ENCODE data around the gene SLC12A7.

DNA sequence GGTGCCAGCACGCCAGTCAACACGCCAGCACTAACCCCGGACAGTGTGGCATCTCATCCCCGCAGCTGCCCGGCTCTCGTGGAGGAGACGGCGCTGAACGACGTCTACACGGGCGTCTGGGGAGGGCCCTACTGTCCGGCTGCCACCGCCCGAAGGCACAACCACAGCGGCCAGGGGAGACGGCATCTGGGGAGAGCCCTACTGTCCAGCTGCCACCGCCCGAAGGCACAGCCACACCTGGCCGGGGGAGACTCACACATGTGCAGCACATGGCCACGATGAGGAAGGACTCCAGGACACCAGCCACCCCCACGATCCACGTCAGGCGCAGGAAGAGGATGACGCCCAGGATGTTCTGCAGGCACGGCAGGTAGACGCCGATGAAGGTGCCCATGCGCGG, 23.1 kb downstream of the SLC12A7 start:
- TF ChIP-seq POLR2A (IDR thresholded peaks at IDR 0.05) (no peak), EP300 (IDR thresholded peaks at IDR 0.05) (no peak), POLR2AphosphoS5 (IDR thresholded peaks at IDR 0.05) (no peak)
- TF ChIP-seq, protein P1, sequence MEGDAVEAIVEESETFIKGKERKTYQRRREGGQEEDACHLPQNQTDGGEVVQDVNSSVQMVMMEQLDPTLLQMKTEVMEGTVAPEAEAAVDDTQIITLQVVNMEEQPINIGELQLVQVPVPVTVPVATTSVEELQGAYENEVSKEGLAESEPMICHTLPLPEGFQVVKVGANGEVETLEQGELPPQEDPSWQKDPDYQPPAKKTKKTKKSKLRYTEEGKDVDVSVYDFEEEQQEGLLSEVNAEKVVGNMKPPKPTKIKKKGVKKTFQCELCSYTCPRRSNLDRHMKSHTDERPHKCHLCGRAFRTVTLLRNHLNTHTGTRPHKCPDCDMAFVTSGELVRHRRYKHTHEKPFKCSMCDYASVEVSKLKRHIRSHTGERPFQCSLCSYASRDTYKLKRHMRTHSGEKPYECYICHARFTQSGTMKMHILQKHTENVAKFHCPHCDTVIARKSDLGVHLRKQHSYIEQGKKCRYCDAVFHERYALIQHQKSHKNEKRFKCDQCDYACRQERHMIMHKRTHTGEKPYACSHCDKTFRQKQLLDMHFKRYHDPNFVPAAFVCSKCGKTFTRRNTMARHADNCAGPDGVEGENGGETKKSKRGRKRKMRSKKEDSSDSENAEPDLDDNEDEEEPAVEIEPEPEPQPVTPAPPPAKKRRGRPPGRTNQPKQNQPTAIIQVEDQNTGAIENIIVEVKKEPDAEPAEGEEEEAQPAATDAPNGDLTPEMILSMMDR (IDR thresholded peaks at IDR 0.05), result no peak
